OCI-LY1 (cell line): Measurements from ENCODE around the gene PLCB4.

Experiments used
- EZH2 ChIP-seq: fragments of 200-600 bp; sonication (generic), shearing (Covaris generic); IDR thresholded peaks from 2 replicates; pipeline ENCODE4 v1.8.0; 2017; ENCODE audit warnings: borderline replicate concordance, mixed run types, mild to moderate bottlenecking, antibody characterized with exemption, low read length, moderate library complexity, mixed read lengths
- TF ChIP-seq, protein P1 (sequence below): fragments of 200-600 bp; sonication (generic), shearing (Covaris generic); IDR thresholded peaks from 2 replicates; pipeline ENCODE4 v1.5.1; 2017; ENCODE audit warnings: mild to moderate bottlenecking, antibody characterized with exemption, low read length, moderate library complexity, mixed read lengths

GRCh38 chr20:9498322-9498721 lies 429.4 kb downstream of the PLCB4 start:
- TF ChIP-seq, protein P1, sequence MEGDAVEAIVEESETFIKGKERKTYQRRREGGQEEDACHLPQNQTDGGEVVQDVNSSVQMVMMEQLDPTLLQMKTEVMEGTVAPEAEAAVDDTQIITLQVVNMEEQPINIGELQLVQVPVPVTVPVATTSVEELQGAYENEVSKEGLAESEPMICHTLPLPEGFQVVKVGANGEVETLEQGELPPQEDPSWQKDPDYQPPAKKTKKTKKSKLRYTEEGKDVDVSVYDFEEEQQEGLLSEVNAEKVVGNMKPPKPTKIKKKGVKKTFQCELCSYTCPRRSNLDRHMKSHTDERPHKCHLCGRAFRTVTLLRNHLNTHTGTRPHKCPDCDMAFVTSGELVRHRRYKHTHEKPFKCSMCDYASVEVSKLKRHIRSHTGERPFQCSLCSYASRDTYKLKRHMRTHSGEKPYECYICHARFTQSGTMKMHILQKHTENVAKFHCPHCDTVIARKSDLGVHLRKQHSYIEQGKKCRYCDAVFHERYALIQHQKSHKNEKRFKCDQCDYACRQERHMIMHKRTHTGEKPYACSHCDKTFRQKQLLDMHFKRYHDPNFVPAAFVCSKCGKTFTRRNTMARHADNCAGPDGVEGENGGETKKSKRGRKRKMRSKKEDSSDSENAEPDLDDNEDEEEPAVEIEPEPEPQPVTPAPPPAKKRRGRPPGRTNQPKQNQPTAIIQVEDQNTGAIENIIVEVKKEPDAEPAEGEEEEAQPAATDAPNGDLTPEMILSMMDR, result no peak
- no peak for TF ChIP-seq EZH2
